Heart right ventricle (tissue), 16 donors: ENCODE results near the gene NT5C2. TPM values are rescaled to one million over a fixed set of nuclear protein-coding genes. Genes with fewer than 3 reads are reported as not detected.

Experiments used
- ATAC-seq, 8 donors: fragments of 200-7000 bp; cut with Tn5 transposase; one replicate each; pipeline ENCODE4 v1.9.1; 2020; ENCODE audit warnings: mild to moderate bottlenecking in 8 of 8, moderate library complexity in 8 of 8, moderate number of reproducible peaks in 1 of 8
- DNase-seq, 2 donors: peaks; one replicate each; pipeline ENCODE4 v3.0.0-alpha.2; 2020
- H3K27ac ChIP-seq, 10 donors: fragments of 200-600 bp; sonication (generic) in 2 of 10; one replicate each; pipeline versions ENCODE4 v1.5.0 to v1.8.0; 2020 to 2022; ENCODE audit warnings: mild to moderate bottlenecking in 3 of 10
- H3K27me3 ChIP-seq, 7 donors: fragments of 200-600 bp; one replicate each; pipeline ENCODE4 v1.8.0; 2021 to 2022; ENCODE audit warnings: mild to moderate bottlenecking in 2 of 7
- H3K36me3 ChIP-seq, 9 donors: fragments of 200-600 bp; sonication (generic) in 1 of 9; one replicate each; pipeline versions ENCODE4 v1.5.0 to v1.8.0; 2020 to 2022; ENCODE audit warnings: mild to moderate bottlenecking in 2 of 9
- H3K4me1 ChIP-seq, 9 donors: fragments of 200-600 bp; sonication (generic) in 1 of 9; one replicate each; pipeline versions ENCODE4 v1.5.0 to v1.8.0; 2020 to 2022; ENCODE audit warnings: mild to moderate bottlenecking in 4 of 9
- H3K4me3 ChIP-seq, 10 donors: fragments of 200-600 bp; sonication (generic) in 2 of 10; one replicate each; pipeline versions ENCODE4 v1.5.0 to v1.8.0; 2020 to 2022; ENCODE audit warnings: mild to moderate bottlenecking in 7 of 10, moderate library complexity in 2 of 10
- H3K9me3 ChIP-seq, 11 donors: fragments of 200-600 bp in 10 of 11; sonication (generic) in 2 of 11; one replicate each; pipeline versions ENCODE4 v1.5.0 to v1.8.0; 2013 to 2022; ENCODE audit warnings: mild to moderate bottlenecking in 2 of 11, control low read depth in 1 of 11, moderate library complexity in 1 of 11
- CTCF ChIP-seq, 9 donors: fragments of 200-600 bp; sonication (generic) in 2 of 9; IDR thresholded peaks; one replicate each; pipeline versions ENCODE4 v1.5.0 to v1.8.0; 2021 to 2022; ENCODE audit warnings: antibody characterized with exemption in 9 of 9, mild to moderate bottlenecking in 5 of 9, moderate library complexity in 1 of 9
- WGBS, 2 donors: extraction: QIAGEN DNeasy Blood & Tissue Kit; methylation state at CpG; one replicate each; pipeline ENCODE4 v1.1.7; 2013; ENCODE audit warnings: inconsistent platforms in 1 of 2; 5-methylcytosine and 5-hydroxymethylcytosine counted together
- intact Hi-C, 10 donors: fragments of 100-400 bp; cut with DNase I; formaldehyde crosslinking; loops; one replicate each; pipeline versions ENCODE4 v1.11.1 to v1.14.2; 2022
- polyA plus RNA-seq, 2 donors: library from polyadenylated mRNA; stranded (reverse); fragments of 200-250 nt; gene quantifications; one replicate each; pipeline ENCODE4 v1.2.3, GENCODE V29; 2013
- total RNA-seq, 10 donors: library from RNA; stranded (reverse); fragmentation: NEBNext Ultra II Directional in 3 of 10; extraction: Animal tissue kit (Norgen Biotek cat#: 25700) in 3 of 10; gene quantifications; one replicate each; pipeline versions ENCODE4 v1.2.1 to v1.2.4, GENCODE V29; 2021 to 2023
- donor health status: Arrhythmogenic right ventricular cardiomyopathy.
- donor health status: ischemic (EF 13 %, LVEDD 7.1; RV severe dilation, severe dysfunction).
- donor health status: healthy with polysubstance abuse.
- donor health status: DM: no; HTN: yes; CAD: no.
- donor health status: DM: no; HTN: no; CAD: no.
- donor health status: ischemic (EF 25% LVEDD 6.9; RV normal size, moderate dysfunction).
- donor health status: ischemic (EF 25% LVEDD 5.7; RV mildly dilated, moderate dysfunction).
- donor health status: healthy.
- donor health status: DM: yes; HTN: yes; CAD: no.
- donor health status: Ischemic cardiomyopathy.
- donor health status: ischemic (EF 35%, LVEDD 5.7; RV mildly dilated, moderate dysfunction).
- donor health status: nonischemic (EF 11% LVEDD 7.7; RV severe dilation, severe dysfunction).
- donor health status: DM: yes; HTN: yes; CAD: no.
- donor health status: PGD.
- donor health status: ischemic (EF 29% LVEDD 5.4; RV normal size, mild dysfunction).
- donor health status: nonischemic (EF 23%, LVEDD 6.1; RV moderate dilation, normal function).

The NT5C2 gene
- total and polyA plus RNA-seq, 12 donors, result 23.9 to 88.2 (median 53.5) TPM

DNA sequence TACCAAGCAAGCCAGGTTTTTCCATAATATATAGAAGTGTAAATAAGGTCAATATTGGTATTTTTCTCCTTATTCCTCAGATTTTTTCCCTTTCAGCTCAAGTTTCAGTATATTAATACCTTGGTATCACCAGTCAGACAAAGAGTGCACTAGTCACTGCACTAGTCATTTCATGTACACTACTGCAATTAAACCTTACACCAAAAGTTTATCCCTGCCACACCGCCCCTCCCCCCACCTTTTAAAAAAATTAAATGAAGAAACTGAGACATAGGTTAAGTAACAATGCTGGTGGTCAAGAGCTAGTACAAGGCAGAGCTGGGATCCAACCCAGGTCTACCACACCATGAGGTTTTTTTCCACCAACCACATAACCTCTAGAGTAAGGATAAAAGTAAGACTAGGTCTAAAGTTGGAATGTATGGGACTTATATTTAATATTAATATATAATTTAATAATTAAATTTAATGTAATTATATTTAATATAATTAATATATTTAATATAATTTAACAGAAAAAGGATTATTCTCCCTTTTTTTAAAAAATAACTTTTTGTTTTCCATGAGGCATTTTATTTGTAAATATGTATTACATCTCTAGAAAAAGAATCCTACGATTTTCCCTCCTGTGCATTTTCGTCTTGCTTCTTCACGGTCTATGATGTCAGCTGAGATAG, 68.5 kb downstream of the NT5C2 start:
- Histone ChIP-seq H3K4me1 (peaks cover 11 to 65% (median 46%) of the 10 kb centered on the region in 9 donors), H3K27me3 (no peaks in the 10 kb centered on the region), H3K9me3 (no peaks in the 10 kb centered on the region), H3K27ac (no peak overlapping the region), H3K36me3 (peaks cover 0 to 28% (median 0%) of the 10 kb centered on the region in 9 donors), H3K4me3 (no peak overlapping the region)
- 96 to 98% methylated on average over 4 of the region's 4 CpGs for WGBS, 2 donors
- TF ChIP-seq CTCF (IDR thresholded peaks at IDR 0.05), result no peak
- intact Hi-C loops, result no loop called here
- DNase-seq, result no peak
- ATAC-seq, result no peak

- WGBS, 2 donors, result 69 to 70% methylated on average over 7 of the region's 7 CpGs
- intact Hi-C loops, result no loop called here
- H3K9me3 ChIP-seq, result no peaks in the 10 kb centered on the region
- H3K4me3 ChIP-seq, result no peak overlapping the region
- DNase-seq (no peak), ATAC-seq (no peak)
- H3K36me3 ChIP-seq, result peaks cover 0 to 28% (median 0%) of the 10 kb centered on the region in 9 donors
- H3K4me1 ChIP-seq, result peaks cover 11 to 73% (median 46%) of the 10 kb centered on the region in 9 donors
- no peaks in the 10 kb centered on the region for H3K27me3 ChIP-seq
- peak in 2 of 9 donors; percentile 8 to 41 for TF ChIP-seq CTCF (IDR thresholded peaks at IDR 0.05)
- H3K27ac ChIP-seq, result peak overlapping the region in 3 of 10 donors; percentile 4 to 19 (median 15)
Measured at GRCh38 chr10:103123282-103124024, 69.6 kb downstream of the NT5C2 start.

GRCh38 chr10:103120977-103121735, 71.9 kb downstream of the NT5C2 start:
- Histone ChIP-seq H3K4me1 (peaks cover 11 to 86% (median 46%) of the 10 kb centered on the region in 9 donors), H3K36me3 (peaks cover 0 to 11% (median 0%) of the 10 kb centered on the region in 9 donors), H3K27ac (peak overlapping the region in 6 of 10 donors; percentile 2 to 57 (median 40)), H3K27me3 (no peaks in the 10 kb centered on the region), H3K4me3 (no peak overlapping the region), H3K9me3 (no peaks in the 10 kb centered on the region)
- no peak for DNase-seq
- ATAC-seq, result peak in 3 of 8 donors; percentile 29 to 64 (median 63)
- WGBS, 2 donors, result 16 to 23% methylated on average over 2 of the region's 2 CpGs
- intact Hi-C loops, result no loop called here
- TF ChIP-seq CTCF (IDR thresholded peaks at IDR 0.05), result no peak

- ATAC-seq (no peak), DNase-seq (no peak)
- TF ChIP-seq CTCF (IDR thresholded peaks at IDR 0.05), result no peak
- H3K27me3 ChIP-seq, result no peaks in the 10 kb centered on the region
- 72 to 78% methylated on average over 2 of the region's 2 CpGs for WGBS, 2 donors
- intact Hi-C loops, result no loop called here
- H3K36me3 ChIP-seq, result peaks cover 0 to 6% (median 0%) of the 10 kb centered on the region in 9 donors
- H3K9me3 ChIP-seq, result no peaks in the 10 kb centered on the region
- peak overlapping the region in 1 of 10 donors; percentile 49 for H3K27ac ChIP-seq
- H3K4me1 ChIP-seq, result peaks cover 8 to 84% (median 41%) of the 10 kb centered on the region in 9 donors
- no peak overlapping the region for H3K4me3 ChIP-seq
Measured at GRCh38 chr10:103120546-103120945, 72.5 kb downstream of the NT5C2 start.
